PC-3 (cell line): ENCODE measurements around the gene EHMT1. TPM values are rescaled to one million over a fixed set of nuclear protein-coding genes. Genes with fewer than 3 reads are reported as not detected.

Experiments
- ATAC-seq: fragments of 200-7000 bp; cut with Tn5 transposase; 2 replicates; pipeline ENCODE4 v1.9.1; 2020; ENCODE audit warnings: mild to moderate bottlenecking, moderate library complexity
- BruUV-seq: library from RNA; stranded (reverse); fragments of 400-500 nt; replicated peaks from 2 replicates; lab custom pipeline; 2021; lab: Mats Ljungman, UMichigan
- CTCF ChIA-PET: fragments of 300-600 bp; sonication (Branson Sonifier 250); formaldehyde crosslinking; loops from one replicate; lab custom pipeline; 2022; ENCODE audit warnings: antibody characterized with exemption; lab: Charles Lee
- POLR2A ChIA-PET: fragments of 300-600 bp; sonication (Branson Sonifier 250); formaldehyde crosslinking; loops from one replicate; lab custom pipeline; 2022; ENCODE audit warnings: antibody characterized with exemption; ENCODE audit not compliant: unreplicated experiment; lab: Charles Lee
- DNase-seq: peaks from one replicate; pipeline ENCODE4 v3.0.0-alpha.2; 2015
- H2AFZ ChIP-seq: fragments of 300-600 bp; sonication (generic); 2 replicates; pipeline ENCODE4 v1.6.0; 2016; ENCODE audit warnings: antibody characterized with exemption, low read length
- H3F3A ChIP-seq: fragments of 300-600 bp; sonication (generic); one replicate; pipeline ENCODE4 v1.6.0; 2017; ENCODE audit warnings: antibody characterized with exemption, low read length, control low read depth, mild to moderate bottlenecking; ENCODE audit not compliant: unreplicated experiment
- H3K27ac ChIP-seq: fragments of 300-600 bp; sonication (generic); 2 replicates; pipeline ENCODE4 v1.5.1; 2016; ENCODE audit warnings: mild to moderate bottlenecking, low read length
- H3K27me3 ChIP-seq: fragments of 300-600 bp; sonication (generic); 2 replicates; pipeline ENCODE4 v1.6.1; 2016; ENCODE audit warnings: low read length, mixed read lengths
- H3K36me3 ChIP-seq: fragments of 300-600 bp; sonication (generic); 2 replicates; pipeline ENCODE4 v1.6.1; 2016; ENCODE audit warnings: low read depth, mixed run types, low read length, mixed read lengths
- H3K4me1 ChIP-seq: fragments of 300-600 bp; sonication (generic); 2 replicates; pipeline ENCODE4 v1.5.1; 2016; ENCODE audit warnings: low read length; ENCODE audit not compliant: insufficient read depth
- H3K4me2 ChIP-seq: fragments of 300-600 bp; sonication (generic); 2 replicates; pipeline ENCODE4 v1.6.0; 2016; ENCODE audit warnings: low read length
- H3K4me3 ChIP-seq: fragments of 300-600 bp; sonication (generic); 2 replicates; pipeline ENCODE4 v1.5.1; 2016; ENCODE audit warnings: mild to moderate bottlenecking, low read length, mixed read lengths
- H3K79me2 ChIP-seq: fragments of 300-600 bp; sonication (generic); 2 replicates; pipeline ENCODE4 v1.6.1; 2017; ENCODE audit warnings: low read length, mixed read lengths
- H3K9ac ChIP-seq: fragments of 300-600 bp; sonication (generic); 2 replicates; pipeline ENCODE4 v1.6.0; 2016; ENCODE audit warnings: mild to moderate bottlenecking, low read length
- H3K9me2 ChIP-seq: fragments of 300-600 bp; sonication (generic); replicated peaks from 2 replicates; pipeline ENCODE4 v1.6.1; 2016; ENCODE audit warnings: mixed run types, low read length, mixed read lengths
- H3K9me3 ChIP-seq: fragments of 300-600 bp; sonication (generic); 2 replicates; pipeline ENCODE4 v1.6.1; 2016; ENCODE audit warnings: low read length, mixed read lengths
- H4K20me1 ChIP-seq: fragments of 300-600 bp; sonication (generic); 2 replicates; pipeline ENCODE4 v1.6.1; 2016; ENCODE audit warnings: low read length, mixed read lengths
- CTCF ChIP-seq: fragments of 300-600 bp; sonication (generic); conservative IDR thresholded peaks from 2 replicates; pipeline ENCODE4 v1.5.1; 2017; ENCODE audit warnings: antibody characterized with exemption, low read depth, mild to moderate bottlenecking, low read length
- EZH2 ChIP-seq: fragments of 300-600 bp; sonication (generic); IDR thresholded peaks from one replicate; pipeline ENCODE4 v1.6.1; 2017; ENCODE audit warnings: antibody characterized with exemption, mild to moderate bottlenecking, low read length; ENCODE audit not compliant: unreplicated experiment
- EZH2phosphoT487 ChIP-seq: fragments of 300-600 bp; sonication (generic); IDR thresholded peaks from 2 replicates; pipeline ENCODE4 v1.6.1; 2018; ENCODE audit warnings: mild to moderate bottlenecking, antibody characterized with exemption, low read length, borderline replicate concordance
- intact Hi-C: fragments of 100-400 bp; cut with micrococcal nuclease; formaldehyde crosslinking; loops from 2 replicates; pipeline ENCODE4 v1.9.0; 2023
- total RNA-seq: library from RNA; depleted of rRNA; stranded (reverse); fragments of >200 nt; gene quantifications from 2 replicates; pipeline ENCODE4 v1.2.3, GENCODE V29; 2014

EHMT1 gene
- total RNA-seq, 1 experiment from 2014 or later = 42.8 TPM

GRCh38 chr9:137812356-137813023 is 193.7 kb downstream of the EHMT1 start:
- no peak overlapping the region for H3K4me3 ChIP-seq
- no peaks in the 10 kb centered on the region for H3K79me2 ChIP-seq
- CTCF ChIA-PET = no interaction called here
- no peaks in the 10 kb centered on the region for H3K9me2 ChIP-seq
- no peaks in the 10 kb centered on the region for H4K20me1 ChIP-seq
- H3K9ac ChIP-seq = no peak overlapping the region
- no peak for ATAC-seq
- H3K4me1 ChIP-seq = no peaks in the 10 kb centered on the region
- POLR2A ChIA-PET = no interaction called here
- no peaks in the 10 kb centered on the region for H3K9me3 ChIP-seq
- H3K36me3 ChIP-seq = peaks cover 5% of the 10 kb centered on the region
- intact Hi-C loops = no loop called here
- no peak overlapping the region for H3K27ac ChIP-seq
- H2AFZ ChIP-seq = no peak overlapping the region
- no TSS peak for BruUV-seq
- no peaks in the 10 kb centered on the region for H3F3A ChIP-seq
- no peak overlapping the region for H3K4me2 ChIP-seq
- no peak for TF ChIP-seq CTCF
- TF ChIP-seq EZH2 = no peak
- TF ChIP-seq EZH2phosphoT487 = no peak
- no peak for DNase-seq
- no peaks in the 10 kb centered on the region for H3K27me3 ChIP-seq

GRCh38 chr9:137813167-137813566 is 194.4 kb downstream of the EHMT1 start:
- Histone ChIP-seq H2AFZ (no peak overlapping the region), H3K4me3 (no peak overlapping the region), H3K27me3 (no peaks in the 10 kb centered on the region), H3K4me1 (no peaks in the 10 kb centered on the region), H3K79me2 (no peaks in the 10 kb centered on the region), H3K36me3 (peaks cover 11% of the 10 kb centered on the region), H3K4me2 (no peak overlapping the region), H3F3A (no peaks in the 10 kb centered on the region), H3K27ac (no peak overlapping the region), H3K9ac (no peak overlapping the region), H4K20me1 (no peaks in the 10 kb centered on the region), H3K9me2 (no peaks in the 10 kb centered on the region), H3K9me3 (no peaks in the 10 kb centered on the region)
- POLR2A ChIA-PET = no interaction called here
- ATAC-seq (no peak), DNase-seq (no peak)
- CTCF ChIA-PET = no interaction called here
- TF ChIP-seq CTCF (no peak), EZH2phosphoT487 (no peak), EZH2 (no peak)
- BruUV-seq = no TSS peak
- intact Hi-C loops = no loop called here

GRCh38 chr9:137813651-137814415 is 195.0 kb downstream of the EHMT1 start:
- no peaks in the 10 kb centered on the region for H3K9me2 ChIP-seq
- H3K4me1 ChIP-seq = no peaks in the 10 kb centered on the region
- TF ChIP-seq CTCF (no peak), EZH2phosphoT487 (no peak), EZH2 (no peak)
- H3K4me2 ChIP-seq = no peak overlapping the region
- intact Hi-C loops = no loop called here
- peaks cover 13% of the 10 kb centered on the region for H3K36me3 ChIP-seq
- no peak overlapping the region for H3K9ac ChIP-seq
- H3K27me3 ChIP-seq = no peaks in the 10 kb centered on the region
- no peak for ATAC-seq
- no peak overlapping the region for H3K4me3 ChIP-seq
- no peaks in the 10 kb centered on the region for H3K79me2 ChIP-seq
- DNase-seq = no peak
- no peaks in the 10 kb centered on the region for H3F3A ChIP-seq
- no peak overlapping the region for H3K27ac ChIP-seq
- BruUV-seq = no TSS peak
- POLR2A ChIA-PET = no interaction called here
- H4K20me1 ChIP-seq = no peaks in the 10 kb centered on the region
- no peaks in the 10 kb centered on the region for H3K9me3 ChIP-seq
- CTCF ChIA-PET = no interaction called here
- H2AFZ ChIP-seq = no peak overlapping the region
